Measurements from ENCODE around the gene DGCR8.

DGCR8 gene

DNA sequence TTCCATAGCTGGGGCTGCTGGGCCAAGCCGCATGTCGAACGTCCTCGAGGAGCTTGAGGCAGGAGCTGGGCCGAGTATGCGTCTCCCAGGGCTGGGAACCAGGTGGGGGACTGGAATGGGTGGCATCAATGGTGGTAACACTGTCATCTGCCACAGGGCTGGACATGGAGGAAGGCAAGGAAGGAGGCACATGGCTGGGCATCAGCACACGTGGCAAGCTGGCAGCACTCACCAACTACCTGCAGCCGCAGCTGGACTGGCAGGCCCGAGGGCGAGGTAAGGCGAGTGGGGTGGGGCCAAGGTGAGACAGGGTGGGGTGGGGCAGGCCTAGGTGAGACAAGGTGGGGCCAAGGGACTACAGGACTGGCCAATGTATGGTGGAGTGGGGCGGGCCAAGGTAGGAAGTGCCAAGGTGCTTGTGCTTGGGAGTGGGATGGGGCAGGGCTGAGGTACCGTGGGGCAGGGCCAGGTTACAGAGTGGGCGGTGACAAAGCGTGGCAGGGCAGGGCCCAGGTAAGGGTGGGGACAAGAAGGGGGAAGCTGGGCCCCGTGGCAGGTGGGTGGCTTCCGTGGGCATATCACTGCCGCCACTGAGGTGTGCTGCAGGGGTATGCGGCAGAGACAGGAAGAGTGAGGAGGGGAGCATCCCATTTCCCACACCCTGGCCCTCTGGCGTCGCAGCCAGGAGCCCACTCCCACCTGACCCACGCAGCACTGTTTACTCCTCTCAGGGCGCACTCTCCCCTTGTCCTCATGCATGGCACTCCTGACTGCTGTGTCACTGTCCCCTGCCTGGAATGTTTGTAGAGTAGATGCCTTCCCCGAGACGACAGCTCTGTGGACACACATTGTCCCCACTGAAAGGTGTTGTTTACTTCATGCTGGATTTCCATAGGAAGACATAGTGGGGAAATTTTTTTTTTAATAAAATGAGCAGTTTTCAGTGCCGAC lies 27.5 kb upstream of the DGCR8 start:
- in situ Hi-C loops (cut with MboI; ENCODE audit: low sequenced_read_pairs): no loop called here

DNA sequence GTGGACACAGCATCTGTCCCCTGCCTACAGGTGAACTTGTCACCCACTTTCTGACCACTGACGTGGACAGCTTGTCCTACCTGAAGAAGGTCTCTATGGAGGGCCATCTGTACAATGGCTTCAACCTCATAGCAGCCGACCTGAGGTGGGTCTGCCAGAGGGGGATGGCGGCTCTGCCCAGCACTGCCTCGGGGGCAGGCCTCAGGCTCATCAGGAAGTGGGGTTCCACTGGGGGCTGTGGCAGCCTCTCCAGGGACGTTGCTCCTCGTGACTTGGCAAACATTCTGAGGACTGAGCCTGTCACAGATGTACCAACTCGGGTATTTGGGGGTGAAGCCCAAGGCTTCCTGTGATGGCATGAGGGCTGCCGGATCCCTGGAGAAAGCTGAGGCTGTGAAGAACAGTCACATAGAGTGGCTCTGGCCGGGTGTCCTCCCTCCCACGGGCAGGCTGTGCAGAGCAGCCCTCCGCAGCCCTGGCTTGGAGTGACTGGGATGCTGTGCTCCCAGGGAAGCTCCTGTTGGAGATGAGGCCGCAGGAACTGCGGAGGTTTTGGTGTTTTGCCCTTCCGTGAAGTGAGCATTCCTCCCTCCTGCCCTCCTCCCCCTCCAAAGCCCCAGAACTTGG lies 26.5 kb upstream of the DGCR8 start:
- in situ Hi-C loops (cut with MboI; ENCODE audit: low sequenced_read_pairs): no loop called here

DNA sequence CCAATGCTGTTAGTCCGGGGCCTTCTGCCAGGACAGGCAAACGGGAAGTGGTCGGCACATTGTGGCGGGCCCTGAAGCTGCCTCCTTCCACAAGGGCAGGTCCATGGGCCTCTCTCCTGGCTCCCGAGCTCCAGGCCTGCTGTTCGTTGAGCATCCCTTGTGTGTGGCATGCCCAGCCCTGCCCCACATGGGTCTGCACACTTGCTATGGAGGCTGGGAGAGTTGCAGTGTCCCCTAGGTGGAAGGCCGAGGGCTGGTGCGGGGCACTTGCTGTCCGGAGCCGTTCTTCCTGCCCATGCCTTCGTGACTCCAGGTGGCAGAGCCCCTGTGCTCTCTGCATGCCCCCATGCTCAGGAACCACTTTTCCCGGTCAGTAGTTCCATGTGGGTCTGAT lies 26.0 kb upstream of the DGCR8 start:
- in situ Hi-C loops (cut with MboI; ENCODE audit: low sequenced_read_pairs): no loop called here

DNA sequence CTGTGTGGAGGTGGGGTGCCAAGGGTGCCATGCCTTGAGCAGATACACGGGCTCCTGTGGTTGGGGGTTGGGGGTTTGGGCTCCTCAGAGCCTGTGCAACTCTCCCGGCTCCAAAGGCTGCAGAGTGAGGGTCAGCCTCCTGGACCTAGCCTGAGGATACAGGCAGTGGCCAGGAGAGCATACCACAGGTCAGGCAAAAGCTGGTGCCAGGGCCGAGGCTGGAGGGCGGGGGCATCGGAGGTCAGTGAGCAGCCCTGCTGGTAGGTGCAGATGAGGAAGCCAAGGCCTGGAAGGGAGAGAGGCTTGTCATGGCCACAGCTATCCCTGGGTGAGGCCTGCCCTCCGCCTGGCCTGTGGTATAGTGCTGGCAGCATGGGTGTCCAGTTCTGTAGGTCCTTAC lies 25.6 kb upstream of the DGCR8 start:
- in situ Hi-C loops (cut with MboI; ENCODE audit: low sequenced_read_pairs): no loop called here

DNA sequence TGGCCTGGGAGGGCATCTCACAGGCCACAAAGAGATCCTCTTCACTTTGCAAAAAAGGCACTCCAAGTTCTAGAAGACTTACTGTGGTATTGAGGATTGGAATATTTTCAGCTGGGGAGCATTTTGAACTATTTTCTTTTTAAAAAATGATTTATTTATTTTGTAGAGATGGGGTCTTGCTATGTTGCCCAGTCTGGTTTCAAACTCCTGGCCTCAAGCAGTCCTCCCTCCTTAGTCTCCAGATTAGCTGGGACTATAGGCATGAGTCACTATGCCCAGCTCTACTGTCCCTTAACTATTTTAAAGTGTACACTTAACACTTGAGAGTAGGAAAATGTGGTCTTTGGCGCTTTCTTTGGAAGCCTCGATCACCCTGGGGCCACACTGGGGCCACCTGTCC lies 24.9 kb upstream of the DGCR8 start:
- in situ Hi-C loops (cut with MboI; ENCODE audit: low sequenced_read_pairs): no loop called here

DNA sequence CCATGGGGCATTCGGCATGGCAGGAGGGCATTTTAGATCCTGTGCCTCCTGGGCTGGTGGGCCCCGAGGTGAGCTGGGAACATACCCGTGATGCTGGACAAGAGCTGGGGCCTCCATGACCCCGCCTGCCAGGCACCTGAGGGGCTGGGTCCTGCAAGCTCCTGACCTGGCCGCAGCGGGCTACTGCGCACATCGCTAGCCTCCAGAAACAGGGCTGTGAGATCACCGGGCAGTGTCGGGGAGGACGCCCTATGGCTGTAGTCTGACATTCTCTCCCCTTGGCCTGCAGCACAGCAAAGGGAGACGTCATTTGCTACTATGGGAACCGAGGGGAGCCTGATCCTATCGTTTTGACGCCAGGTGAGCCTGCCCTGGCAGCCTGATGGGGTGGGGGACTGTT lies 24.4 kb upstream of the DGCR8 start:
- in situ Hi-C loops (cut with MboI; ENCODE audit: low sequenced_read_pairs): no loop called here

DNA sequence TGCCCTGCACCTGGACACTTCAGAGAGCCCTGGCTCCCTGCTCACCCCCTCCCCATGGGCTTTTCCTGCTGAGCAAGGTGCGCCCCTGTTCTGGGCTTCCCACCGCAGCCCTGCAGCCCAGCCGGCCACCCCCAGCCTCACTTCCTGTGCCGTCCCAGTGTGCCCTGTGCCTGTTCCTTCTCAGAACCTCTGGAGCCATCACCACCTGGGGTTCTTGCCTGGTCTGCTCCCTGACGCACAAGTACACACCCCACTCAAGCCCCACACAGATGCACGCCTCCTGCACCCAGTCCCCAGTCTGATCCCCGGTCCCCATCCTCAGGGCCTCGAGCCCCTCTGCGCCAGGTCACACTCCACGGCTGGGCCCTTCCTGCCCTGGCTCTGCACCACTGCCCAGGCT lies 23.9 kb upstream of the DGCR8 start:
- in situ Hi-C loops (cut with MboI; ENCODE audit: low sequenced_read_pairs): no loop called here

DNA sequence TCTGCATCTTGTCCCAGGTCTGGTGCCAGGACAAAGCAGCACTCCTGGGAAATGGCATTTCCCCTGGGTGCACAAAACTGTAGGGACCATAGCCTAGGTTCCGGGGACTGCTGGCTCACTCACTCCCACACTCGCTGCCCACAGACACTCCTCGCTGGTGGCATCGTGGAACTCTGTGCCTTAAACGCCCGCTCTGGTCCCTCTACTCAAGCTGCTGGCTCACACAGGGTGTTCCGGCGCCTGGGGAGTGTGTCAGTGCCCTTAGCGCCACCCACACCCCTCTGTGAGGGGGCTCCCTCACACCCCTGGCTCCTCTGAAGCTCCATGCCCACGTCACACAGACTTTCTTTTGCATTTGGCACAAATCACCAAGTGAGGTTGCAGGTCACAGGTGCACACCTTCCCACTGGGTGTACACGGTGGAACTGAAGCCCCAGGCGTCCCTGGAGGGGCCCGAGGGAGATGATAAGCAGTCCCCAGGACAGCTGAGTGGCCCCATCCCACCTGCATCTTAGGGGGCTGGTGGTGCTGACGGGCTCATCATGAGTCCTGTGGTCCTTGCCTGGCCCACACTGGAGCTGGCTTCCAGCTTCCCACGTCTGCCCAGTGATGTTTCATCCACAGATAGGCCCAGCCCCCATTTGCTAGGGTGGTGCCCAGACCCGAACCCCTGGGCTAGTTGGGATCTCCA lies 23.2 kb upstream of the DGCR8 start:
- in situ Hi-C loops (cut with MboI; ENCODE audit: low sequenced_read_pairs): no loop called here

DNA sequence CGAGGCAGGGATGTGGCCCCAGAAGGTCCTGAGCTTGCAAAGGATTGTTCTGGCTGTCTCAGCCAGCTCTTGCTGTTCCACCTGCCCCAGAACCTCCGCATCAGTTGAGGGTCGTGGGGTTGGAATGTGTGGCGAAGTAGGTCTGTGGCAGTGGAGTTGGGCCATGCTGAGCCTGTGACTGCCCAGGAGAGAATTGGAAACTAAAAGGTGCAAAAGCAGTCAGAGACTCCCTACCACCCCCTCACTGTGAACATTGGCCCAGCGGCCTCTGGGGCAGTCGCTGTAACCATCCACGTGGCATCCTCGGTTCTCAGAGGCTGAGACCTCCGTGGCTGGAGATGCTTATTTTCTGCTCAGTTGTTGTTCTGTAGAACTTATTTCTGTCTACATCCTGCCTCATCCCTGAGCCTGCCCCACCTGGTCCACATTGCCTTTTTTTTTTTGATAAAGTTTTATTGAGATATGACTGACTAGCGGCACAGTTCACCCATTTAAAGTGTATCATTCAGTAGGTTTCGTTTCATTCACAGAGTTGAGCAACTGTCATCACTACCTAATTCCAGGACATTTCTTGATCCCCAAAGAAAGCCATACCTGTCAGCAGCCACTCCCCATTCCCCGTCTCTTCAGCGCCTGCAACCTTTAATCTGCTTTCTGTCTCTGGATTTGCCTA lies 22.3 kb upstream of the DGCR8 start:
- in situ Hi-C loops (cut with MboI; ENCODE audit: low sequenced_read_pairs): no loop called here

DNA sequence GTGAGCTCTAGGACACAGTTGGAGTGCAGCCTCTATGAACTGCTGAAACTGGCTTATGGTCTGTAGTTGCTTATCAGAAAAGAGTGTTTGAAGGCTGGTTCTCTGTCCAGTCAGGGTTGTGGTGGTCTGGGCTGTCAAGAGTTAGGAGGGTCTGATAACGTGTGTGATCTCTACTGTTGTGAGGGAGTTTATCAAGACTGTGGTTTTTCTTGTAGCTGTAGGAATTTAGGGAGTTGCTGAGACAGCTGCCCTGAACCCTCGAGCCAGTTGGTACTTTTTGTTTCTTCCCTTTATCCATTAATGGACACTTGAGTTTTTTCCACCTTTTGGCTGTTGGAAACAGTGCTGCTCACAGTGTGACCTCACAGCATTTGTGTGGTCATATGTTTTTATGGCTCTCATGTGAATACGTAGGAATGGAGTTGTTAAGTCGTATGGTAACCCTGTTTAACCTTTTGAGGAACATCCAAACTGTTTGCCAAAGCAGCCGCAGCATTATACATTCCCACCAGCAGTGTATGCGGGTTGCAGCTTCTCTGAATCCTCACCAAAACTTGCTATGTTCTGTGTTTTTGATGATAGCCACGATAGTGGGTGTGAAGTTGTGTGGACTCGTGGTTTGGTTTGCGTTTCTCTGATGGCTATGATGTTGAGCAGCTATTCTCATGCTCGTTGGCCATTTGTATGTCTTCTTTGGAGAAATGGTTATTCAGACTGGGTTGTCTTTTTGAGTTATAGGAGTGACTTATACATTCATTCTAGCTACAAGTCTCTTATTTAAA lies 20.9 kb upstream of the DGCR8 start:
- in situ Hi-C loops (cut with MboI; ENCODE audit: low sequenced_read_pairs): no loop called here

DNA sequence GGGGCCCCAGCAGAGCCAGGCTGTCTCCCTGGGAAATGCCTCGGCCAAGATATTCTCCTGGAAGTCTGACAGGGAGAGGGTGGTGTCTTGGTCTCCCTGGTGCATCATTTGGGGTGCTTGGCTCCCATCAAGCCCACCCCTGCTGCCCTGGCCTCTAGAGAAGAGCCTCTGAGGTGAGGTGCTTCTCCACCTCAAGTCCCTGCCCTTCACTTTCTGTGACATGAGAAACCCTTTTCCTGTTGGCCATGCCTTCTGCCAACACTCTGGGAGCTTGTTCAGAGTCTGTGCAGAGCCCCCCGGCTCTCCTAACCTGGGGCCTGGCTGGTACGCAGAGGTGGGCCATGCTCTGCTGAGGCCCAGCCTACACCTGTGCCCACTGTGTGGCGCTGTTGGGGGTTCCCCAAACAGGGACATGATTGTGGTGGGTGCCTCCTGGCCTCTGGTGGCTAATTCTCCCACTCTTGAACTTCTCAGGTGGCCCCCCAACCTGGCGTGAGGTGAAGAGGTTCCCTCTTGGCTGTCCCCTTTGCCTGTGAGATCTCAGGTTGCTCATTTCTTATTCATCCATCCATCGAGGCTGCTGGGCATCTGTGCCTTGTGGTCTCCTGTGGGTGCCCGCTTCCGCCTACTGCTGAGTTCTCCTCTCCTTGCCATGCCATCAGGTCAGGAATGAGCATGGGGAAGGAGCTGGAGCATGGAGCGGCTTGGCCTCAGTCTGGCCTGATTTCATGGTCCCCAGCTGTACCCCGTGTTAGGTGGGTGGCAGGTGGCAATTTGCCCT lies 19.2 kb upstream of the DGCR8 start:
- in situ Hi-C loops (cut with MboI; ENCODE audit: low sequenced_read_pairs): no loop called here

DNA sequence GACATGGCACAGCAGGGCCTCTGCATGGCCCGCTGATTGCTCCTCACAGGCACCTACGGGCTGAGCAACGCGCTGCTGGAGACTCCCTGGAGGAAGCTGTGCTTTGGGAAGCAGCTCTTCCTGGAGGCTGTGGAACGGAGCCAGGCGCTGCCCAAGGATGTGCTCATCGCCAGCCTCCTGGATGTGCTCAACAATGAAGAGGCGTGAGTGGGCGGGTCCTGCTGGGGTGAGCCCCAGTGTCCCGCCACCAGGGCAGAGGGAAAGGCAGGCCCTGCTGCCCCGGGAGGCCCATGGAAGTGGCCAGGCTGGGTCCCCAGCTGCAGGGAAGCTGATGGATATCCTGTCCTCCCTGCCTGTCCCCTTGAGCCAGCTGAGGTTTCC lies 18.6 kb upstream of the DGCR8 start:
- in situ Hi-C loops (cut with MboI; ENCODE audit: low sequenced_read_pairs): no loop called here

DNA sequence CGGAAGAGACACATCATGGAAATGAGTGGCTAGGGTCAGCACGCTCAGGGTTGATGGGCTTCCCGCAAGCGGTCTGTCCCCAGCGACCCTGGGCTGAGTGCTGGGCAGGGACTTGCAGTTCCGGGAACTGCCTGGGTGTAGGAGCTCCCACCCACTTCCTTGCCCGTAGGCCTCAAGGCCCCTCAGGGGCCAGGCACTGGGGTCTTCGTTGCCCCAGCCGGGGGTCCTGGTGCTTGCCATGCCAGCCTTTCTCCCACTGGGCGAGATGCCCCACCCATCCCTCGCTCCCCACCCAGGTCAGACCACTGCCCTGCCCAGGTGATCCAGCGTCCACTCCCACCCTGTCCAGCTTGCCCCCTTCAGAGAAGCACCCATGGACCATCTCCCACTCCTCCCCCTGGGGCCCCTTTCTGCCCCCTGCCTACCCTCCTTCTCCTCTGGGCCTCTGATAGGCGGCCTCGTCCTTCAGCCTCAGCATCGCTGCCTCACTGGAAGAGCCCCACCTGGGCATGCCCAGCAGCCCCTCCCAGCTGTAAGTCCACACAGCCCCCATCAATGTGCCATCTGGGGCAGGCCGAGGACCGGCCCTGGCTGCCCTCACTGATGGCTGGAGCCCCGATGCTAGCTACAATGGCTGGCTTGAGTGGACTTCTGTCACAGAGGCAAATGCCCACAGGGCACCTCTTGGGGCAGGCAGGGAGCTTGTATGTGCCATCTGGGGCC lies 17.8 kb upstream of the DGCR8 start:
- in situ Hi-C loops (cut with MboI; ENCODE audit: low sequenced_read_pairs): no loop called here

DNA sequence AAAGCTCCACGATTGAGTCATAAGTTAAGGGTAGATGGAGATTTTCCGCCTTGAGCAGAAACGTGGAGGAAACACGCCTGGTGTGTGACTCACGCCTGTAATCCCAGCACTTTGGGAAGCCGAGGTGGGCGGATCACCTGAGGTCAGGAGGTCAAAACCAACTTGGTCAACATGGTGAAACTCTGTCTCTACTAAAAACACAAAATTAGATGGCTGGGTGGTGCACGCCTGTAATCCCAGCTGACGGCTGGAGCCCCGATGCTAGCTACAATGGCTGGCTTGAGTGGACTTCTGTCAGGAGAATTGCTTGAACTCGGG lies 17.3 kb upstream of the DGCR8 start:
- in situ Hi-C loops (cut with MboI; ENCODE audit: low sequenced_read_pairs): no loop called here

DNA sequence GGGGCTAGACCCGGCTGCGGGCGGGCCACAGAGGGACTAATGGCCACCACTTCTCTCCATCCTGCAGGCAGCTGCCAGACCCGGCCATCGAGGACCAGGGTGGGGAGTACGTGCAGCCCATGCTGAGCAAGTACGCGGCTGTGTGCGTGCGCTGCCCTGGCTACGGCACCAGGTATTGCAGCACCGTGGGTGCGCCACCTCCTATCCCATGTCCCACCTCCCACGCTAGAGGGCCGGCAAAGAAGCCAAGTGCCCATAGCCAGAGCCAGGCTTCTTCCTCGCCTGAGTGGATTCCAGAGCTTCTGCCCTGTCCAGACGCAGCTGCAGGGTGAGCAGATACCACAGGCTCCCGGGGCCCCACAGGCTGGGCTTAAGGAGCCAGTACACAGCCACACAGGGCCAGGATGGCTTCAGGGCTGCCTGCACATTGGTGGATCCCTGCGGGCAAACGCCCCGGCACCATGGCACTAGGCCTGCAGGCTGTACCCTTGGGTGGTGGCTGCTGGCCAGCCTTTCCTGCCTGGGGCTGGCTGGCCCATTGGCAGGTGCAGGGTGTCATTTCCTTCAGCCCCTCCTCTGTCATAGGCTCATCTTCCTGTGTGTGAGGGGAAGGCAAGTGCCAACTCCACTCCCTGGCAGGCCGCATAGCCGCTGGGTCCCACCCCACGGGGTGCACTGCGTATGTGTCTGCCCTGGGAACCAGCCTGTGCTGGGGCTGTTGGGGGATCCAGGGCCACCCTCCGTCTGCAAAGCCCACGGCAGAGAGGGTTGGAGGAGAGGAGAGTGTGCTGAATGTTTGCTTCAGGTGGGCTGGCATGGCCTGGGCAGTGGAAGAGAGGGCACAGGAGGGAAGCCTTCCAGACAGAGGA lies 16.5 kb upstream of the DGCR8 start:
- in situ Hi-C loops (cut with MboI; ENCODE audit: low sequenced_read_pairs): no loop called here

DNA sequence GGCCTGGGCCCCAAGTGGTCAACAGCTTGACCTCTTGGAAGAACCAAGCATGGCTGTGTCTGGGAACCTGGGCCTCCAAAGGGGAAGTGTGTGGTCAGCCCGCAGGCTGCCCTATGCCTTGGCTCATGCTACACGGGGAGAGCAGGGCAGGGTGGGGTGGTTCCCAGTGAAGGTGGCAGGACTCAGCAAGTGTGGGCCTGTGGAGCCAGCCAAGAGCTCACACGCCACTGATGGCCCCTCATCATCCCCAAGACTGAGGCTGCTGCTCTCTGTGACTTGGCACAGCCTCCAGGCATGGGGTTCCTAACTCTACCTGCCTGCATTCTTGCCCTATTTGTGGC lies 15.9 kb upstream of the DGCR8 start:
- in situ Hi-C loops (cut with MboI; ENCODE audit: low sequenced_read_pairs): no loop called here

DNA sequence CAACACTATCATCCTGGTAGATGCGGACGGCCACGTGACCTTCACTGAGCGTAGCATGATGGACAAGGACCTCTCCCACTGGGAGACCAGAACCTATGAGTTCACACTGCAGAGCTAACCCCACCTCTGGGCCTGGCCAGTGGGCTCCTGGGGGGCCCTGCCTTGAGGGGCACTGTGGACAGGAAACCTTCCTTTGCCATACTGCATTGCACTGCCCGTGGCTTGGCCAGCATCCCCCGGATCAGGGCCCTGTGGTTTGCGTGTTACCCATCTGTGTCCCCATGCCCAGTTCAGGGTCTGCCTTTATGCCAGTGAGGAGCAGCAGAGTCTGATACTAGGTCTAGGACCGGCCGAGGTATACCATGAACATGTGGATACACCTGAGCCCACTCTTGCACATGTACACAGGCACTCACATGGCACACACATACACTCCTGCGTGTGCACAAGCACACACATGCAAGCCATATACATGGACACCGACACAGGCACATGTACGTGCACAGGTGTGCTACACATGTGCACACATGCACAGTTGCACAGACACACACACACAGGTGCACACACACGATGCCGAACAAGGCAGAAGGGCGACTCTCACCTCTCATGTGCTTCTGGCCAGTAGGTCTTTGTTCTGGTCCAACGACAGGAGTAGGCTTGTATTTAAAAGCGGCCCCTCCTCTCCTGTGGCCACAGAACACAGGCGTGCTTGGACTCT lies 15.3 kb upstream of the DGCR8 start:
- in situ Hi-C loops (cut with MboI; ENCODE audit: low sequenced_read_pairs): no loop called here

Measured in HL-60/S4 (cell line).